HL-60 (cell line): Measurements from ENCODE around the gene LEF1.

Experiments used
- DNase-seq, 2 experiments: peaks; one replicate each; pipeline ENCODE4 v3.0.0-alpha.2; 2010 to 2020; ENCODE audit warnings: low read depth in 1 of 2, low spot score in 1 of 2
- H3K27ac ChIP-seq: fragments of 250-450 bp; sonication (Bioruptor Pico); replicated peaks from 2 replicates; pipeline ENCODE4 v1.5.1; 2020; ENCODE audit warnings: mild to moderate bottlenecking, moderate library complexity
- H3K27me3 ChIP-seq: fragments of 250-450 bp; sonication (Bioruptor Pico); 2 replicates; pipeline ENCODE4 v1.5.1; 2021; ENCODE audit warnings: mild to moderate bottlenecking, moderate library complexity; ENCODE audit not compliant: insufficient read depth, poor library complexity, severe bottlenecking
- H3K4me3 ChIP-seq: replicated peaks from 2 replicates; pipeline ENCODE4 v1.5.1; 2011; ENCODE audit warnings: mild to moderate bottlenecking, control low read depth, low read length; ENCODE audit not compliant: insufficient read depth
- CTCF ChIP-seq: IDR thresholded peaks from one replicate; pipeline ENCODE4 v1.5.1; 2011; ENCODE audit warnings: low read length, control low read depth, inconsistent platforms; ENCODE audit not compliant: insufficient read depth
- GABPA ChIP-seq: IDR thresholded peaks from 2 replicates; pipeline ENCODE4 v1.6.1; 2012; ENCODE audit warnings: low read depth
- POLR2AphosphoS5 ChIP-seq: IDR thresholded peaks from 2 replicates; pipeline ENCODE4 v1.6.1; 2012; ENCODE audit warnings: low read depth
- REST ChIP-seq: IDR thresholded peaks from 2 replicates; pipeline ENCODE4 v1.6.1; 2012; ENCODE audit warnings: low read depth; ENCODE audit not compliant: insufficient replicate concordance
- SPI1 ChIP-seq: IDR thresholded peaks from 2 replicates; pipeline ENCODE4 v1.6.1; 2012; ENCODE audit warnings: low read depth, mild to moderate bottlenecking, borderline replicate concordance
- long read RNA-seq: library from polyadenylated mRNA; unstranded; transcript quantifications from one replicate; pipeline ENCODE4 v2.0.0, GENCODE V29; 2020

Gene LEF1
- long read RNA-seq, partial matches to known transcripts, result 2 of 6 reads
- long read RNA-seq, other reads (novel, unspliced or antisense), result 1 of 6 reads

- Histone ChIP-seq H3K27ac (no peak within 1 kb of the TSS), H3K4me3 (peak within 1 kb of the TSS; percentile 27), H3K27me3 (peaks cover 88% of the 10 kb centered on the region)
- DNase-seq, result no peak
- TF ChIP-seq REST, result no peak
- no peak for TF ChIP-seq SPI1
Measured at GRCh38 chr4:108168671-108169523, at the start of gene LEF1. Gene LEF1 (minus strand): TSS chr4:108168932. CDS start chr4:108167767, 1,165 bp downstream.

- no peak overlapping the region for H3K27ac ChIP-seq
- no peak for DNase-seq
- no peaks in the 10 kb centered on the region for H3K27me3 ChIP-seq
- H3K4me3 ChIP-seq, result no peak overlapping the region
- TF ChIP-seq GABPA (no peak), SPI1 (no peak), REST (no peak)
Measured at GRCh38 chr4:108216510-108216909, 47.8 kb upstream of the LEF1 start.

- DNase-seq, result no peak
- no peak overlapping the region for H3K27ac ChIP-seq
- TF ChIP-seq POLR2AphosphoS5 (no peak), CTCF (no peak), SPI1 (no peak), REST (no peak), GABPA (no peak)
- no peaks in the 10 kb centered on the region for H3K27me3 ChIP-seq
- H3K4me3 ChIP-seq, result no peak overlapping the region
Measured at GRCh38 chr4:108215055-108215454, 46.3 kb upstream of the LEF1 start.

GRCh38 chr4:108213723-108214122 lies 45.0 kb upstream of the LEF1 start:
- no peak overlapping the region for H3K4me3 ChIP-seq
- H3K27me3 ChIP-seq, result no peaks in the 10 kb centered on the region
- DNase-seq, result no peak
- no peak overlapping the region for H3K27ac ChIP-seq
- TF ChIP-seq POLR2AphosphoS5, result no peak
- TF ChIP-seq CTCF, result no peak
- TF ChIP-seq SPI1, result no peak
- TF ChIP-seq REST, result no peak
- no peak for TF ChIP-seq GABPA
